Endothelial cell of umbilical vein (primary cell): ENCODE measurements around the gene CHIC2. TPM values are rescaled to one million over a fixed set of nuclear protein-coding genes. Genes with fewer than 3 reads are reported as not detected.

Source experiments
- BruUV-seq: library from RNA; stranded (reverse); fragments of 400-500 nt; replicated peaks from 2 replicates; lab custom pipeline; 2021; lab: Mats Ljungman, UMichigan
- CTCF ChIA-PET: fragments of 300-600, 350-600 bp; sonication (Branson Sonifier 250); formaldehyde crosslinking; loops from one replicate; lab custom pipeline; 2021; ENCODE audit warnings: antibody characterized with exemption, inconsistent platforms; lab: Charles Lee
- POLR2A ChIA-PET: fragments of 300-600, 350-600 bp; sonication (Branson Sonifier 250); formaldehyde crosslinking; loops from one replicate; lab custom pipeline; 2021; ENCODE audit warnings: antibody characterized with exemption, inconsistent platforms; lab: Charles Lee
- DNase-seq: peaks from one replicate; pipeline ENCODE4 v3.0.0-alpha.2; 2011; ENCODE audit warnings: low read depth, low spot score
- FAIRE-seq: peaks from 2 replicates; lab custom pipeline; 2011; peaks lifted over from hg19 to GRCh38; lab: Jason Lieb, UNC
- H2AFZ ChIP-seq: 2 replicates; pipeline ENCODE4 v1.6.0; 2012; ENCODE audit warnings: low read depth, low read length, control low read depth, inconsistent platforms
- H3K27ac ChIP-seq: 2 replicates; pipeline ENCODE4 v1.5.1; 2011; ENCODE audit warnings: low read depth, mild to moderate bottlenecking, control low read depth, low read length, moderate library complexity; ENCODE audit not compliant: insufficient read depth
- H3K27me3 ChIP-seq, 2 experiments: 2 replicates each; pipeline versions ENCODE4 v1.6.0 to v1.6.1; 2011; ENCODE audit warnings: low read length in 2 of 2, mixed read lengths in 1 of 2; ENCODE audit not compliant: control insufficient read depth in 2 of 2, insufficient read depth in 2 of 2
- H3K36me3 ChIP-seq, 2 experiments: 2 replicates in 1 of 2; 3 replicates in 1 of 2; pipeline ENCODE4 v1.5.1; 2011; ENCODE audit warnings: low read length in 2 of 2, mild to moderate bottlenecking in 1 of 2, moderate library complexity in 1 of 2; ENCODE audit not compliant: control insufficient read depth in 2 of 2, insufficient read depth in 2 of 2; ENCODE audit errors: extremely low read depth in 1 of 2
- H3K4me1 ChIP-seq: 3 replicates; pipeline ENCODE4 v1.5.1; 2011; ENCODE audit warnings: mild to moderate bottlenecking, low read length; ENCODE audit not compliant: control insufficient read depth, insufficient read depth; ENCODE audit errors: extremely low read depth
- H3K4me2 ChIP-seq: 2 replicates; pipeline ENCODE4 v1.6.1; 2011; ENCODE audit warnings: low read length, control low read depth, mixed read lengths; ENCODE audit not compliant: insufficient read depth
- H3K4me3 ChIP-seq, 3 experiments: fragments of 200-600 bp in 1 of 3; sonication (generic), shearing (Covaris generic) in 1 of 3; replicated peaks in 1 of 3; 2 replicates each; pipeline ENCODE4 v1.5.1; 2011 to 2016; ENCODE audit warnings: control low read depth in 3 of 3, low read length in 3 of 3, mild to moderate bottlenecking in 2 of 3, inconsistent platforms in 1 of 3, low read depth in 1 of 3, moderate library complexity in 1 of 3; ENCODE audit not compliant: insufficient read depth in 1 of 3
- H3K79me2 ChIP-seq: 2 replicates; pipeline ENCODE4 v1.6.0; 2012; ENCODE audit warnings: low read length, inconsistent platforms; ENCODE audit not compliant: control insufficient read depth, insufficient read depth
- H3K9ac ChIP-seq: replicated peaks from 2 replicates; pipeline ENCODE3; 2011; ENCODE audit warnings: low read length, control low read depth; ENCODE audit not compliant: insufficient read depth; ENCODE audit errors: extremely low read depth
- H3K9me1 ChIP-seq: replicated peaks from 3 replicates; pipeline ENCODE4 v1.6.0; 2011; ENCODE audit warnings: mild to moderate bottlenecking, low read length; ENCODE audit not compliant: control insufficient read depth, insufficient read depth; ENCODE audit errors: extremely low read depth
- H3K9me3 ChIP-seq: replicated peaks from 2 replicates; pipeline ENCODE4 v1.5.1; 2012; ENCODE audit warnings: low read length, inconsistent platforms; ENCODE audit not compliant: control insufficient read depth, insufficient read depth
- H4K20me1 ChIP-seq: replicated peaks from 2 replicates; pipeline ENCODE3; 2011; ENCODE audit warnings: mild to moderate bottlenecking, low read length; ENCODE audit not compliant: control insufficient read depth, insufficient read depth; ENCODE audit errors: extremely low read depth
- CTCF ChIP-seq, 2 donors: IDR thresholded peaks; 1 replicate in 1 of 2; 2 replicates in 1 of 2; pipeline ENCODE4 v1.5.1; 2011; ENCODE audit warnings: low read length in 2 of 2, mild to moderate bottlenecking in 2 of 2, moderate library complexity in 2 of 2, control low read depth in 1 of 2, inconsistent platforms in 1 of 2, low read depth in 1 of 2; ENCODE audit not compliant: insufficient read depth in 1 of 2; ENCODE audit errors: extremely low read depth in 1 of 2
- JUN ChIP-seq: IDR thresholded peaks from 2 replicates; pipeline ENCODE4 v1.6.1; 2011; ENCODE audit warnings: borderline replicate concordance, low read depth; ENCODE audit not compliant: insufficient read length, insufficient read depth
- dilution Hi-C: fragments of 300-500 bp; cut with MboI; formaldehyde crosslinking; loops from one replicate; pipeline ENCODE4 v1.15.0; 2019; ENCODE audit warnings: low sequenced_read_pairs; ENCODE audit not compliant: extremely low pct_ligation_motif_present
- intact Hi-C: fragments of 100-400 bp; cut with micrococcal nuclease; formaldehyde crosslinking; loops from one replicate; pipeline ENCODE4 v1.10.0; 2022
- polyA plus RNA-seq, 4 experiments: library from polyadenylated mRNA; depleted of rRNA in 3 of 4; stranded (reverse) in 3 of 4; unstranded in 1 of 4; fragments of >200 nt; gene quantifications; 2 replicates each; pipeline versions ENCODE4 v1.2.1 to v1.2.3, GENCODE V29; 2011 to 2012; ENCODE audit warnings: missing spikeins in 1 of 4
- total RNA-seq: library from RNA; stranded (reverse); gene quantifications from 2 replicates; pipeline ENCODE4 v1.2.3, GENCODE V29; 2021

The CHIC2 gene
- total and polyA plus RNA-seq, 2 donors (not counting 3 experiments of a cell fraction or from before 2014, with no cell fraction given): 27.4 to 43.3 TPM

GRCh38 chr4:54091637-54092404 lies 27.4 kb upstream of the CHIC2 start:
- FAIRE-seq (peak; percentile 81), DNase-seq (peak; percentile 81)
- intact Hi-C loops: loop anchor here (1.0 kb wide), 1 partner anchor 10 kb away; no protein-coding TSS in a partner anchor
- no peaks in the 10 kb centered on the region for H3K9me1 ChIP-seq
- TF ChIP-seq JUN: no peak
- no peak for TF ChIP-seq CTCF (IDR thresholded peaks at IDR 0.05; ENCODE audit: extremely low read depth in 1 of 2, insufficient read depth in 1 of 2, low read depth in 1 of 2, low read length in 2 of 2)
- no peak overlapping the region for H3K27ac ChIP-seq
- H3K9ac ChIP-seq: peak overlapping the region; percentile 14
- no peaks in the 10 kb centered on the region for H3K36me3 ChIP-seq
- peak overlapping the region; percentile 32 for H2AFZ ChIP-seq
- dilution Hi-C loops: no loop called here
- no peaks in the 10 kb centered on the region for H4K20me1 ChIP-seq
- peaks cover 28 to 33% of the 10 kb centered on the region in 2 experiments for H3K27me3 ChIP-seq
- H3K4me1 ChIP-seq: peaks cover 5% of the 10 kb centered on the region
- no TSS peak for BruUV-seq
- POLR2A ChIA-PET: interaction anchor here (1.3 kb wide), 1 partner anchor 29 kb away, joined by 3 read pairs; no protein-coding TSS in a partner anchor
- no peaks in the 10 kb centered on the region for H3K79me2 ChIP-seq
- H3K4me3 ChIP-seq: peak overlapping the region; percentile 1 to 46 (median 41)
- no peaks in the 10 kb centered on the region for H3K9me3 ChIP-seq
- CTCF ChIA-PET: interaction anchor here (1.2 kb wide), 1 partner anchor 26 kb away, joined by 3 read pairs; no protein-coding TSS in a partner anchor
- H3K4me2 ChIP-seq: peak overlapping the region; percentile 63
